Esophagus muscularis mucosa (tissue), 4 donors: ENCODE measurements around the gene HSDL2. TPM values are rescaled to one million over a fixed set of nuclear protein-coding genes. Genes with fewer than 3 reads are reported as not detected.
"Not testable (repeated sequence)": the region's sequence is repeated elsewhere in the genome, so short reads cannot be mapped to it uniquely, and the experiment has no call there.

ENCODE experiments used
- DNase-seq: peaks from one replicate; pipeline ENCODE4 v3.0.0-alpha.2; 2017; ENCODE audit errors: extremely low spot score
- H3K27ac ChIP-seq, 4 donors: fragments of 200-600 bp; sonication (generic); replicated peaks in 1 of 4; 1 replicate in 3 of 4; 2 replicates in 1 of 4; pipeline ENCODE4 v1.5.1; 2016 to 2019; ENCODE audit warnings: mild to moderate bottlenecking in 1 of 4
- H3K27me3 ChIP-seq, 4 donors: fragments of 200-600 bp; sonication (generic); one replicate each; pipeline versions ENCODE4 v1.5.1 to v1.6.0; 2016 to 2019
- H3K36me3 ChIP-seq, 4 donors: fragments of 200-600 bp; sonication (generic); one replicate each; pipeline ENCODE4 v1.5.1; 2016 to 2019
- H3K4me1 ChIP-seq, 4 donors: fragments of 200-600 bp; sonication (generic); one replicate each; pipeline ENCODE4 v1.5.1; 2016 to 2019
- H3K4me3 ChIP-seq, 4 donors: fragments of 200-600 bp; sonication (generic); 1 replicate in 2 of 4; 2 replicates in 2 of 4; pipeline ENCODE4 v1.5.1; 2016 to 2019; ENCODE audit warnings: mild to moderate bottlenecking in 4 of 4, moderate library complexity in 1 of 4
- H3K9me3 ChIP-seq, 4 donors: fragments of 200-600 bp; sonication (generic); 1 replicate in 3 of 4; 2 replicates in 1 of 4; pipeline ENCODE4 v1.5.1; 2016 to 2019
- EP300 ChIP-seq: sonication (generic); formaldehyde crosslinking; IDR thresholded peaks from one replicate; pipeline ENCODE4 v1.6.1; 2017; ENCODE audit warnings: antibody characterized with exemption
- POLR2A ChIP-seq: fragments of 450-650 bp; IDR thresholded peaks from one replicate; pipeline ENCODE4 v1.6.1; 2017; ENCODE audit warnings: antibody characterized with exemption, moderate library complexity, mild to moderate bottlenecking, low read depth
- POLR2AphosphoS5 ChIP-seq, 2 donors: sonication (generic); formaldehyde crosslinking; IDR thresholded peaks; one replicate each; pipeline ENCODE4 v1.6.1; 2017; ENCODE audit warnings: antibody characterized with exemption in 2 of 2
- WGBS: methylation state at CpG from one replicate; pipeline ENCODE4 v1.1.5; 2018; 5-methylcytosine and 5-hydroxymethylcytosine counted together
- intact Hi-C: fragments of 100-400 bp; cut with DNase I; formaldehyde crosslinking; loops from one replicate; pipeline ENCODE4 v1.15.1; 2023
- total RNA-seq, 4 donors: library from RNA; depleted of rRNA; stranded (reverse); fragments of >200 nt; gene quantifications; one replicate each; pipeline versions ENCODE4 v1.1.0 to v1.2.1, GENCODE V29; 2016
- TF ChIP-seq, protein P1 (sequence below), 3 experiments: fragments of 200-600 bp in 2 of 3; fragments of 450-650 bp in 1 of 3; sonication (generic) in 2 of 3; IDR thresholded peaks; one replicate each; pipeline ENCODE4 v1.5.1; 2017 to 2019; ENCODE audit warnings: antibody characterized with exemption in 3 of 3, mild to moderate bottlenecking in 2 of 3, moderate library complexity in 1 of 3

Gene HSDL2
- total RNA-seq, 4 donors from 2014 or later: 34.3 to 73.1 (median 50.0) TPM

DNA sequence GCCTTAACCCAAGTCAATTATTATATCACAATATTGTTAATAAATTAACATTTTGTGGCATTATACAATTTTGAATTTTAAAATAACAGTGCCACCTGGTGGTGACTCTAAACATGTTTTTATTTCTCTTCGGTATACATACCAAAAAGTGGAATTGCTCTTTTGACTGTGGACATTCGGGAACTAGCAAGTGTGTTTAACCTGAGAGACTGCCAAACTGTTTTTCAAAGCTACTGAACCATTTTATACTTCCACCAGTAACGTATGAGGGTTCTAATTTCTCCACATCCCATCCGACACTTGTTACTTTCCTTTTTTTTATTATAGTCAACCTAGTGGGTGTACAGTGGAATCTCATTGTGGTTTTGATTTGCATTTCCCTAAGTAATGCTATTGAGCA, 18.3 kb upstream of the HSDL2 start:
- Histone ChIP-seq H3K9me3 (no peaks in the 10 kb centered on the region), H3K36me3 (no peaks in the 10 kb centered on the region), H3K4me1 (peaks cover 0 to 3% (median 0%) of the 10 kb centered on the region in 4 donors), H3K27me3 (no peaks in the 10 kb centered on the region), H3K27ac (no peak overlapping the region), H3K4me3 (no peak overlapping the region)
- DNase-seq: no peak
- WGBS: 14% methylated on average over 4 of the region's 4 CpGs
- no peak for TF ChIP-seq EP300
- TF ChIP-seq, protein P1, sequence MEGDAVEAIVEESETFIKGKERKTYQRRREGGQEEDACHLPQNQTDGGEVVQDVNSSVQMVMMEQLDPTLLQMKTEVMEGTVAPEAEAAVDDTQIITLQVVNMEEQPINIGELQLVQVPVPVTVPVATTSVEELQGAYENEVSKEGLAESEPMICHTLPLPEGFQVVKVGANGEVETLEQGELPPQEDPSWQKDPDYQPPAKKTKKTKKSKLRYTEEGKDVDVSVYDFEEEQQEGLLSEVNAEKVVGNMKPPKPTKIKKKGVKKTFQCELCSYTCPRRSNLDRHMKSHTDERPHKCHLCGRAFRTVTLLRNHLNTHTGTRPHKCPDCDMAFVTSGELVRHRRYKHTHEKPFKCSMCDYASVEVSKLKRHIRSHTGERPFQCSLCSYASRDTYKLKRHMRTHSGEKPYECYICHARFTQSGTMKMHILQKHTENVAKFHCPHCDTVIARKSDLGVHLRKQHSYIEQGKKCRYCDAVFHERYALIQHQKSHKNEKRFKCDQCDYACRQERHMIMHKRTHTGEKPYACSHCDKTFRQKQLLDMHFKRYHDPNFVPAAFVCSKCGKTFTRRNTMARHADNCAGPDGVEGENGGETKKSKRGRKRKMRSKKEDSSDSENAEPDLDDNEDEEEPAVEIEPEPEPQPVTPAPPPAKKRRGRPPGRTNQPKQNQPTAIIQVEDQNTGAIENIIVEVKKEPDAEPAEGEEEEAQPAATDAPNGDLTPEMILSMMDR (IDR thresholded peaks at IDR 0.05): peak; percentile 56 to 65 (median 64)
- intact Hi-C loops: loop anchor here (1.0 to 5.0 kb wide), 2 partner anchors 264 to 599 kb away; no protein-coding TSS in a partner anchor

DNA sequence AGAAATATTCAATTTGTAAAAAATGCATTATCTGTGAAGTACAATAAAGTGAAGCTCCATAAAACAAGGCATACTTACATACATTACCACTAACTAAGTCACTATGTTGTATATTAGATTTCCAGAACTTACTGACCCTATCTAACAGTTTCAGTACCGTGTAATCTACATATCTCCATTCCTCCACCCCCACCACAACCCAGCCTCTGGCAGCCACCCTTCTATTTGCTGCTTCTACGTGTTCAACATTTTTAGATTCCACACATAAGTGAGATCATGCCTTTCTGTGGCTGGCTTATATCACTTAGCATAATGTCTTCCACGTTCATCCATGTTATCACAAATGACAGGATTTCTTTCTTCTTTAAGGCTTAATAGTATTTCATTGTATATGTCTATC, 15.1 kb upstream of the HSDL2 start:
- Histone ChIP-seq H3K27me3 (no peaks in the 10 kb centered on the region), H3K27ac (no peak overlapping the region), H3K9me3 (no peaks in the 10 kb centered on the region), H3K36me3 (no peaks in the 10 kb centered on the region), H3K4me1 (peaks cover 0 to 3% (median 0%) of the 10 kb centered on the region in 4 donors), H3K4me3 (no peak overlapping the region)
- TF ChIP-seq, protein P1 (IDR thresholded peaks at IDR 0.05): no peak
- TF ChIP-seq EP300: no peak
- no peak for TF ChIP-seq POLR2AphosphoS5 (IDR thresholded peaks at IDR 0.05)
- no peak for TF ChIP-seq POLR2A
- no peak for DNase-seq
- intact Hi-C loops: loop anchor here (5.0 kb wide), 1 partner anchor 602 kb away; no protein-coding TSS in a partner anchor
- WGBS: 79% methylated on average over 3 of the region's 3 CpGs

DNA sequence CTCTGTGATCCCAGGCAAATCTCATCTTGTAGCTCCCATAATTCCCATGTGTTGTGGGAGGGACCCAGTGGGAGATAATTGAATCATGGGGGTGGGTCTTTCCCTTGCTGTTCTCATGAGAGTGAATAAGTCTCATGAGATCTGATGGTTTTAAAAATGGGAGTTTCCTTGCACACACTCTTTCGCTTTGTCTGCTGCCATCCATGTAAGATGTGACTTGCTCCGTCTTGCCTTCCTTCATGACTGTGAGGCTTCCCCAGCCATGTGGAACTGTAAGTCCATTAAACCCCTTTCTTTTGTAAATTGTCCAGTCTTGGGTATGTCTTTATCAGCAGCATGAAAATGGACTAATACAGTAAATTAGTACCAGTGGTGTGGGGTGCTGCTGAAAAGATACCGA, 14.7 kb upstream of the HSDL2 start:
- H3K27ac ChIP-seq, H3K36me3 ChIP-seq, H3K9me3 ChIP-seq, DNase-seq, H3K4me1 ChIP-seq, intact Hi-C loops, H3K4me3 ChIP-seq, H3K27me3 ChIP-seq: not testable (repeated sequence)
- WGBS: 99% methylated on average over 3 of the region's 3 CpGs

DNA sequence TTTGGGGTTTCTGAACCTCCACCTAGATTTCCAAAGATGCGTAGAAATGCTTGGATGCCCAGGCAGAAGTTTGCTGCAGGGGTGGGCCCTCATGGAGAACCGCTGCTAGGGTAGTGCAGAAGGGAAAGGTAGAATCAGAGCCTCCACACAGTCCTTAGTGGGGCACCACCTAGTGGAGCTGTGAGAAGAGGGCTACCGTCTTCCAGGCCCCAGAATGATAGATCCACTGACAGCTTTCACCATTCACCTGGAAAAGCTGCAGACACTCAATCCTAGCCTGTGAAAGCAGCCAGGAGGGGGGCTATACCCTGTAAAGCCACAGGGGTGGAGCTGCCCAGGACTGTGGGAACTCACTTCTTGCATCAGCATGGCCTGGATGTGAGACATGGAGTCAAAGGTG, 13.3 kb upstream of the HSDL2 start:
- DNase-seq: no peak

DNA sequence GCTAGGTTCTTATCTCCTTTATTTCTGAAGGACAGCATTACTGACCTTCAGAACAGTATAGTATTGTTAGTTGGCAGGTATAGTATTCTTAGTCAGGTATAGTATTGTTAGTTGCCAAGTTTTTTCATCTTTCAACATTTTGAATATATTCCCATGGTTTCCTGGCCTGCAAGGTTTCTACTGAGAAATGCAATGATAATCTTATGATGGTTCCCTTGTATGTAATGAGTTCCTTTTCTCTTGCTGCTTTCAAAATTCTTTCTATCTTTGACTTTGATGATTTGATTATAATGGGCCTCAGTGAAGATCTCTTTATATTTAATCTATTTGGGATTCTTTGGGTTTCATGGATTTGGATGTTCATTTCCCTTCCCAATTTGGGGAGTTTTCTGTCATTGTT, 12.4 kb upstream of the HSDL2 start:
- no peaks in the 10 kb centered on the region for H3K27me3 ChIP-seq
- no peaks in the 10 kb centered on the region for H3K36me3 ChIP-seq
- H3K4me3 ChIP-seq: no peak overlapping the region
- TF ChIP-seq POLR2A: no peak
- TF ChIP-seq EP300: no peak
- TF ChIP-seq, protein P1 (IDR thresholded peaks at IDR 0.05): no peak
- no peak for TF ChIP-seq POLR2AphosphoS5 (IDR thresholded peaks at IDR 0.05)
- no peak for DNase-seq
- intact Hi-C loops: no loop called here
- no peak overlapping the region for H3K27ac ChIP-seq
- no peaks in the 10 kb centered on the region for H3K4me1 ChIP-seq
- no peaks in the 10 kb centered on the region for H3K9me3 ChIP-seq

More for the DNA sequence above, 13.3 kb upstream of the HSDL2 start:
- Histone ChIP-seq H3K27ac (no peak overlapping the region), H3K9me3 (no peaks in the 10 kb centered on the region), H3K27me3 (no peaks in the 10 kb centered on the region), H3K4me1 (peaks cover 0 to 2% (median 0%) of the 10 kb centered on the region in 4 donors), H3K36me3 (no peaks in the 10 kb centered on the region), H3K4me3 (no peak overlapping the region)
- WGBS: 75% methylated on average over 3 of the region's 3 CpGs
- TF ChIP-seq, protein P1 (IDR thresholded peaks at IDR 0.05): no peak
- TF ChIP-seq POLR2A (no peak), POLR2AphosphoS5 (IDR thresholded peaks at IDR 0.05) (no peak), EP300 (no peak)
- intact Hi-C loops: no loop called here
